Measurements from ENCODE around the gene CFAP99.

CFAP99 gene

GRCh38 chr4:2390784-2391421, 27.9 kb upstream of the CFAP99 start:
- no peak for DNase-seq (ENCODE audit: low read depth)

- no peak for DNase-seq (ENCODE audit: low read depth)
These were observed 25.1 kb upstream of the CFAP99 start for GRCh38 chr4:2393353-2394270.

- no peak for DNase-seq (ENCODE audit: low read depth)
These were observed 24.2 kb upstream of the CFAP99 start for GRCh38 chr4:2394528-2394927.

- no peak for DNase-seq (ENCODE audit: low read depth)
These were observed 23.7 kb upstream of the CFAP99 start for GRCh38 chr4:2395038-2395437.

GRCh38 chr4:2395584-2395983, 23.2 kb upstream of the CFAP99 start:
- DNase-seq (ENCODE audit: low read depth): no peak

- no peak for DNase-seq (ENCODE audit: low read depth)
These were observed 21.9 kb upstream of the CFAP99 start for GRCh38 chr4:2396781-2397368.

- DNase-seq (ENCODE audit: low read depth): no peak
These were observed 21.0 kb upstream of the CFAP99 start for GRCh38 chr4:2397596-2398379.

- DNase-seq (ENCODE audit: low read depth): no peak
These were observed 19.5 kb upstream of the CFAP99 start for GRCh38 chr4:2399216-2399615.

- DNase-seq (ENCODE audit: low read depth): no peak
These were observed 19.0 kb upstream of the CFAP99 start for GRCh38 chr4:2399631-2400190.

- DNase-seq (ENCODE audit: low read depth): no peak
These were observed 17.7 kb upstream of the CFAP99 start for GRCh38 chr4:2400841-2401609.

GRCh38 chr4:2401610-2401983, 17.2 kb upstream of the CFAP99 start:
- no peak for DNase-seq (ENCODE audit: low read depth)

- DNase-seq (ENCODE audit: low read depth): no peak
These were observed 16.5 kb upstream of the CFAP99 start for GRCh38 chr4:2402048-2402842.

GRCh38 chr4:2402941-2403340, 15.8 kb upstream of the CFAP99 start:
- no peak for DNase-seq (ENCODE audit: low read depth)

- DNase-seq (ENCODE audit: low read depth): no peak
These were observed 12.3 kb upstream of the CFAP99 start for GRCh38 chr4:2406406-2406805.

GRCh38 chr4:2406920-2407319, 11.8 kb upstream of the CFAP99 start:
- no peak for DNase-seq (ENCODE audit: low read depth)

GRCh38 chr4:2407991-2408342, 10.8 kb upstream of the CFAP99 start:
- DNase-seq (ENCODE audit: low read depth): no peak

GRCh38 chr4:2408401-2408958, 10.3 kb upstream of the CFAP99 start:
- no peak for DNase-seq (ENCODE audit: low read depth)

- DNase-seq (ENCODE audit: low read depth): no peak
These were observed 9.8 kb upstream of the CFAP99 start for GRCh38 chr4:2408976-2409375.

- no peak for DNase-seq (ENCODE audit: low read depth)
These were observed 9.4 kb upstream of the CFAP99 start for GRCh38 chr4:2409381-2409783.
